NCI-H524 (cell line): ENCODE data around the gene PITPNC1.
A peak's percentile ranks its signal among the peaks of the same experiment; 100 is the strongest.
"Not testable (repeated sequence)": the region's sequence is repeated elsewhere in the genome, so short reads cannot be mapped to it uniquely, and the experiment has no call there.

Source experiments
- DNase-seq, 2 experiments: peaks; one replicate each; lab custom pipeline; 2025; lab: John Stamatoyannopoulos, UW

PITPNC1 gene

DNA sequence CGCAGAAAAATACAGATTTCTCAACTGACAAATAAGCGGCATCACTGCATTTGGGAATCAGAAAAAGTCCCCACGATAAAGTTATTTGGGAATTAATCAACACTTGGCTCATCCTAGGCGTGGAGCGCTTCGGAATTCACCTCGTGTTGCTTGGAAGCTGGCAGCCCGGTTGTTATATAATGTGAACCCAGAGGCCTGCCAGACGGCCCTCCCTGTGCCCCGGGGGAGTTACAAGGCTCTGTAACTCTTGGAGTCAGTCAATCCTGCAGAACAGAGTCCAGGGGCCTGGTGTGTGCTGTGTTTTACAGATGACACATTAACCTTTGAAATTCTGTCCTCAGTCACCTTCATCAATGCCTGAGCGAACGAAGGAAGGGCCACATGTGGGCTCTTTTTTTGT is 111.1 kb downstream of the PITPNC1 start:
- DNase-seq, result no peak

DNA sequence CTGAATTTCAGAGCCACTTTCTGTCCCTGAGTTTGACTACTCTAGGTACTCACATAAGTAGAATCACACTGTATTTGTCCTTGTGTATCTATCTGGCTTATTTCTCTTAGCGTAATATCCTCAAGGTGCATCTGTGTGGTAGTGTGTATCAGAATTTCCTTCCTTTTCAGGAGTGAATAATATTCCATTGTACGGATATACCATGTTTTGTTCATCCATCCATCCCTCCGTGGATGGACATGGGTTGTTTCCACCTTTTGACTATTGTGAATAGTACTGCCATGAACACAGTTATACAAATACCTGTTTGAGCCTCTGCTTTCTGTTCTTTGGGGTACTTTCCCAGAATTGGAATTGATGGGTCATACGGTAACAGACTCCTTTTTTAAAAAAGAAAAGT is 111.7 kb downstream of the PITPNC1 start:
- no peak for DNase-seq

DNA sequence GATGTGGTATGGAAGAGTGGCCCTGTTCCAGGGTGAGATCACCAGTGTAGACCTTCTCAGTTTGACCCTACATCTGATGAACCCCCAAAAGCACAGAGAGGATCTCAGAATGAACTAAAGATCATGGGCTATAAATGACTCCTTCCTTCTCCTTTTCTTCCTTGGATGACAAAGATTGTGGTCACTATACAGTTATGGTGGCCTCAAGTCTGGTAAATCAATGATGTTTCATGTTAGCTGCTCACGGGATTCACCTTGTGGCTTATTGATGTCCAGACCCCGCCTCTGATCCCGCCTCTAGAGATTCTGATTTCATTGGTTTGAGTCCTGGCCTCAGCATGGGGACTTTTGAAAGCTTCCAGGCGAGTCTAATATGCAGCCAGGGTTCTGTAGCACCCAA is 112.2 kb downstream of the PITPNC1 start:
- DNase-seq, result no peak

- no peak for DNase-seq
Observed at GRCh38 chr17:67490471-67490870, 113.4 kb downstream of the PITPNC1 start.

DNA sequence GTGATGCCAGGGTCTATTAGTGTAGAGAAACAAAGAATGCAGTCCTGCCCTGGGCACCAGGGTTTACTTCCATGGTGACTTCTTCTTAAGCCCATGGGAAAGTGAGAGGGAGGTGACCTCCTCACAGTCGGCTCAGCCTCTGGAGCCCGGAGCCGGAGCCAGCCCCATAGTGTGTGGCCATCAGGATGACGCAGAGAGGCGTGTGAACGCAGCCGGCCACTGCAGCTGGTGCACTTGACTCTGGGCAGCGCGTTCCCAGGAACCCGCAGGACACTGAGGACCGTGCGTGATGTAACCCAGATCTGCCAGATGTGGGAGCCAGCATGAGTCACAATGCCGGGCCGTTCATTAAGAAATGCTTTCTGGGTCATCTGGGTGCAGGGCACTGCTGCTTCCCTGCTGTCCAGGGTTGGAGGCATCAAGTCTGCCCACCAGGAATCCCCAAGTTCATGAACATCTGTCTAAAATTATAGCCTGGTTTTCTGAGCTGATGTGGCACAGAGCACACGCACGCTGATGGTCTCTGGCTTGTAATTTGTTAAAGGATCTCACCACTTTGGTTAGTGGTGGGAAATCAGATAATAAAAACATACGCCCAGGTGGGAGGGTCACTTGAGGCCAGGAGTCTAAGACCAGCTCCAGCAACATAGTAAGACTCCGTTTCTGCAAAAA is 114.1 kb downstream of the PITPNC1 start:
- peak; percentile 12 to 33 for DNase-seq

DNA sequence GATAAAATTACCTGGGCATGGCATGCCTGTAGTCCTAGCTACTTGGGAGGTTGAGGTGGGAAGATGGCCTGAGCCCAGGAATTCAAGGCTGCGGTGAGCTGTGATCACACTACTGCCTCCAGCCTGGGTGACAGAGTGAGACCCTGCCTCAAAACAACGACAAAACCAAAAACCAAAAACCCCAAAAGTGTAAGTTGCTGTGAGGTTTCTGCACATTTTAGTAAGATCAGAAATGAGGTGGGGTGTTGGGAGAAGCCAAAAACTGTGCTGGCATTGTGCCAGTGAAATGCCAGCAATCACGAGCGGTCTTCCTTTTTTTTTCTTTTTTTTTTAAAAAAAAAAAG is 114.6 kb downstream of the PITPNC1 start:
- DNase-seq, result no peak

- DNase-seq, result peak in 1 of 2 experiments; percentile 24
Observed at GRCh38 chr17:67492251-67492740, 115.2 kb downstream of the PITPNC1 start.

GRCh38 chr17:67492824-67493517 is 115.9 kb downstream of the PITPNC1 start:
- DNase-seq, result no peak

GRCh38 chr17:67493812-67494211 is 116.7 kb downstream of the PITPNC1 start:
- no peak for DNase-seq

GRCh38 chr17:67495534-67495933 is 118.5 kb downstream of the PITPNC1 start:
- DNase-seq, result not testable (repeated sequence)

DNA sequence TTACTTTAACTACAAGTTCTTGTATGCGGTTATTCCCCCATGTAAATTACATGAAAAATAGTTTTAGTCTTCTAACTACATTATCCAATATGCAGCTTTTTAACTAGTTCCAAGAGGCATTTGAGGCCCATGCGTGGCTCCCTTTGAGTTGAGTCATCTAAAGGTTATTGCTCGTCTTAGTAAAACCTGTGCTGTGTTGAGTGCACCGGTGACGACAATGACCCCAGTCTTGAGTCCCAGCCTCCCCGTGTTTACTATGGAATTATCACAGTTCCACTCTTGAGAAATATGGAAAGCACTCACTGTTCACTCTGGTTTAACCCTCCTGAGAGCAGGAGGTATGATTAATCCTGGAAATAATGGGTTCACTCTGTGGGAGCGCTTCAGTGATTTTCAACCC is 119.2 kb downstream of the PITPNC1 start:
- no peak for DNase-seq

- no peak for DNase-seq
Observed at GRCh38 chr17:67499685-67500084, 122.6 kb downstream of the PITPNC1 start.

DNA sequence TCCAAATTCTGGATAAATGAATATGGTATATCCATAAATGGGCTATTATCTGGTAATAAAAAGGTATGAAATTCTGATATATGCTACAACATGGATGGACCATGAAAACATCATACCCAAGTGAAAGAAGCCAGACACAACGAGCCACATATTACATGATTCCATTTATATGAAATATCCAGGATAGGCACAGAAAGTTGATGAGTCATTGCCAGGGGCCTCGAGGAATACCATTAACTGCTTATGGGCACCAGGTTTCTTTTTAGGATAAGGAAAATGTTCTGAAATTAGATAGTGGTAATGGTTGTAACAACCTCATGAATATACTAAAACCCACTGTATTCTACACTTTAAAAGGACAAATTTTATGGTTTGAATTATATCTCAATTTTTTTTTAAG is 123.2 kb downstream of the PITPNC1 start:
- DNase-seq, result no peak

DNA sequence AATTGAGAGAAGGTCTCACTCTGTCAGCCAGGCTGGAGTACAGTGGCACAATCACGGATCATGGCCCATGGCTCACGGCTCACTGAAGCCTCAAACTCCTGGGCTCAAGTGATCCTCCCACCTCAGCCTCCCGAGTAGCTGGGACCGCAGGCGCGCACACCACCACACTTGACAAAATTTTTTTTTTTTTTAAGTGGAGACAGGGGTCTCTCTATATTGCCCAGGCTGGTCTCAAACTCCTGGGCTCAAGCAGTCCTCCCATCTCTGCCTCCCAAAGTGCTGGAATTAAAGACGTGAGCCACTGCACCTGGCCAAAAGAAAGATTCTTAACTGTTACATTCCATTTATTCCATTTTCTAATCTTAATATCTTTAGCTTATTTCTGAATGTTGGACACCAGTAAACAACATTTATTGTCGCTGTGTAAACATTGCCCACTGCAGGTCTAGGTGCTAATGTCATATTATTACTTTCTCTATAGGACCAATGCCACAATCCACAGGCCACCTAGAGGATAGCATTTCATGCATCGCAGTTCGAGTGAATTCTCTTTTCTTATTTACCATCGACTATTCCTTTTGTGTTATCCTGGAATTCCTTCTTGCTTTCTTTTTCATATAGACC is 123.7 kb downstream of the PITPNC1 start:
- DNase-seq, result no peak

DNA sequence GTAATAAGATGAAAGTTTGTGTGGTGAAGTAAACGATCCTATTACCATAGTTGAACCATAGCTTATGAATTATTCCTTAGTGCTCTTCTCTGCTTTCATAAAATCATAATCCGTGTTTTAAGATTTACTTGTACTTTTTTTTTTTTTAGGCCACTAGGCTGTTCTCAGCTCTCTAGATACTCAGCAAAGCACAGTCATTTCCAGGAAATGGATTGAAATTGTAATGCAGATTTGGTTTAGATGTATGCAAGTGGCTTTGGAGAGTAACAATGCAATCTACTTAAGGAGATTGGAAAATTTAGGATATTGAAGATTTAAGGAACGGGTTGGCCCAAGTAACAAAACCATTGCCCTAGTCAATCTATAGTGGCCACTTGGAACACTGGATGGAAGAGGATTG is 125.1 kb downstream of the PITPNC1 start:
- DNase-seq, result no peak

GRCh38 chr17:67503184-67503583 is 126.1 kb downstream of the PITPNC1 start:
- no peak for DNase-seq

DNA sequence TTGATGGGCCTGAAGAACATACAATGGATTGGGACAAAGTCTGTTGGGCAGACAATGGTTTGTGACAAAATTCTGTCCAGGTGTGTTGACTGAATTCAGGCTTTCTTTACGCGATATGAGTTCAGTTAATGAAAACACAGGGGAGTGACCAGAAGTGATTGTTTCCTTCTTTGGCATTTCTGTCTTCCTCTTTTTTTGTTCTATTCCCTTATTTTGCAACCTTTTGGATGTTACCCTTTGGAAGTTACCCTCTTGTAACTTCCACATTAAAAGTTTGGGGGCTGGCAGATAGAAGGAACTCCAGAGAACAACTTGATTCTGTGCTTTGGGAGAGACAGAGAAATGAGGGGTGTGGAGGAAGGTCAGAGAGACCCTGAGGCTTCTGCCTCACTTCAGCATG is 126.7 kb downstream of the PITPNC1 start:
- DNase-seq, result no peak

DNA sequence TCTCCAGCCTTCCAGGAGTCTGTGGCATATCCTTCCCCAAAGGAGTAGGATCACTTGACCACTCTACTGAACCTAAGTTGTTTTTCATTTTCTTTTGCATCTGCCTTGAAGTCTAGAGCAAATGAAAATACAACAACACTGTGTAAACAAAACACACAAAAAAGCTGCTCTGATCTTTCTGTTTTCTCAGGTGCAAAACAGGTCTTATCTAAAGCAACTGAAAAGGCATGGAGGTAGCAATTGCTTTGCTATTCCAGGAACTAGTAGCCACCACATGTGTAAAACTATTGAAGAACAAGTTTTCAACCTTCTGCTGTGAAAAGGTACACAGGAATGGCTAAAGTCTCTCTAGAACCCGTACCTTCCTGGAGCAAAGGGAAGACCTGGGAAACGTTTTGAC is 127.1 kb downstream of the PITPNC1 start:
- DNase-seq, result no peak

- DNase-seq, result no peak
Observed at GRCh38 chr17:67506966-67507365, 129.9 kb downstream of the PITPNC1 start.

DNA sequence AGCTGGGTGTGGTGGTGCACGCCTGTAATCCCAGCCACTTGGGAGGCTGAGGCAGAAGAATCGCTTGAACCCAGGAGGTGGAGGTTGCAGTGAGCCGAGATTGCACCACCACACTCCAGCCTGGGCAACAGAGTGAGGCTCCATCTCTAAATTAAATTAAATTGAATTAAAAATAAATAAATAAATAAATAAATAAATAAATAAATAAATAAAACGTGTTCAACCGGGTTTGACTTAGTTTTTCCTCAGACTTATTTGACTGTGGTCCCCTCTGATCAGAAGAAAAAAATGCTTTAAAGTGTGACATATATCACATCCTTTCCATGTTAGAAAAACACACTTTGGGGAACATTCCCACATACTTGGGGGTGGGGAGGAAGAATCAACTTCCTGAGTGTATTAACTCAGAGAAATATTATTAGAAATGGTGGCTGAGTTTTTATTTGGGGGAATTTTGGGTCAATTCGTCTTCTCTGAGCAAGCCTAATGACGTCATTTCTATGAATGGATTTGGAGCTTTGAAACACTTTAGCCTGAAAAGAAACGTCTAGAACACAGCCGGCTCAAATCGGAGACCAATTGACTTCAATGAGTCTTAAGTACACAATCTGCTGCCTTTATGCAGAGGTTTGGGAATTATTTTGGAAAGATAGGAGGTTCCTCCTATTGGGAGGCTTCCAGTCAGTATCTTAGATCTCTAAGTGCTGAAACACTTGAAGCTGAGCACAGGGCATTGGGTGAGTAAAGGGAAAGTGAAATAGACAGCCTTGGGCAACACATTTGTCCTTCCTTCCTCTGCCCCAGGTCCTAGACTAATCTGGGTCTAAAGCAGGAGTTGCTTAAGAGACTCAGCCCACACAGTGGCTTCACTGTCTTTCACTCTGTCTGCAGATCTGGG is 132.6 kb downstream of the PITPNC1 start:
- DNase-seq, result no peak

GRCh38 chr17:67511012-67511411 is 133.9 kb downstream of the PITPNC1 start:
- no peak for DNase-seq

DNA sequence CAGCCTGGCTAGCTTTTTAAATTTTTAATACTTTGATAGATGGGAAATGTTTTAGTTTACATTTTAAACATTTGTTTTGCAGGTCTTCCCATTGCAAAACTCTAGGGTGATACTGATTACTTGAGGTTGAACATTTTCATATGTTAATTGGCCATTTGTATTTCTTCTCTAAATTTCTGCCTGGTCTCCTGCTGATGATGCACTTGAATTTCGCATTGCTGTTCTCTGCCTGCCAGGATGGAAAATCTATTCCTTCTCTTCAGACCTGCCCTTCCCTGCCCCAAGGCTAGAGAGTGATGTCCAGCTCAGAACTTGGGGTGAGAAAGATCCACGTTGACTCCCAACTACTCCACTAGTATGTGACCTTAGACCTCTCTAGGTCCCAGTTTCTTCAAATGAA is 134.7 kb downstream of the PITPNC1 start:
- no peak for DNase-seq
